Liver (tissue), 9 donors: ENCODE data around the gene GRB14. TPM values are rescaled to one million over a fixed set of nuclear protein-coding genes. Genes with fewer than 3 reads are reported as not detected.
A peak's percentile ranks its signal among the peaks of the same experiment; 100 is the strongest.

Experiments used
- DNase-seq: peaks from one replicate; pipeline ENCODE4 v3.0.0-alpha.2; 2017; ENCODE audit warnings: low spot score
- H3K27ac ChIP-seq, 2 donors: one replicate each; pipeline ENCODE4 v1.7.0; 2013; ENCODE audit warnings: inconsistent platforms in 2 of 2, low read length in 2 of 2, control low read depth in 1 of 2, low read depth in 1 of 2, mild to moderate bottlenecking in 1 of 2
- H3K27me3 ChIP-seq, 4 donors: one replicate each; pipeline versions ENCODE4 v1.6.1 to v1.7.0; 2013; ENCODE audit warnings: low read length in 3 of 4, inconsistent platforms in 1 of 4, mild to moderate bottlenecking in 1 of 4, moderate library complexity in 1 of 4; ENCODE audit not compliant: control insufficient read depth in 4 of 4, insufficient read depth in 4 of 4
- H3K36me3 ChIP-seq, 4 donors: one replicate each; pipeline versions ENCODE4 v1.6.1 to v1.7.0; 2013; ENCODE audit warnings: low read length in 3 of 4, mild to moderate bottlenecking in 3 of 4, low read depth in 1 of 4, moderate library complexity in 1 of 4; ENCODE audit not compliant: control insufficient read depth in 4 of 4, insufficient read depth in 3 of 4
- H3K4me1 ChIP-seq, 4 donors: one replicate each; pipeline versions ENCODE4 v1.6.1 to v1.7.0; 2013; ENCODE audit warnings: low read length in 3 of 4, mild to moderate bottlenecking in 3 of 4, moderate library complexity in 1 of 4; ENCODE audit not compliant: control insufficient read depth in 4 of 4, insufficient read depth in 4 of 4
- H3K4me3 ChIP-seq, 3 donors: one replicate each; pipeline versions ENCODE4 v1.6.1 to v1.7.0; 2013; ENCODE audit warnings: low read length in 3 of 3, control low read depth in 1 of 3, low read depth in 1 of 3, mild to moderate bottlenecking in 1 of 3
- H3K9ac ChIP-seq, 2 donors: one replicate each; pipeline ENCODE4 v1.7.0; 2013; ENCODE audit warnings: low read length in 2 of 2, mild to moderate bottlenecking in 2 of 2, moderate library complexity in 2 of 2, control low read depth in 1 of 2, low read depth in 1 of 2
- H3K9me3 ChIP-seq, 4 donors: one replicate each; pipeline versions ENCODE4 v1.6.1 to v1.7.0; 2013; ENCODE audit warnings: low read length in 3 of 4; ENCODE audit not compliant: control insufficient read depth in 4 of 4
- CTCF ChIP-seq: fragments of 150-350 bp; IDR thresholded peaks from 2 replicates; pipeline ENCODE4 v1.5.1; 2017; ENCODE audit warnings: improper control_type of control experiment, low read depth, low read length; ENCODE audit not compliant: missing input control
- EGR1 ChIP-seq, 2 donors: IDR thresholded peaks; 2 replicates each; pipeline ENCODE4 v1.6.1; 2016 to 2018; ENCODE audit warnings: antibody characterized with exemption in 2 of 2, low read depth in 2 of 2
- FOXA1 ChIP-seq: IDR thresholded peaks from 2 replicates; pipeline ENCODE4 v1.6.1; 2016; ENCODE audit warnings: antibody characterized with exemption
- FOXA2 ChIP-seq: IDR thresholded peaks from 2 replicates; pipeline ENCODE4 v1.6.1; 2016; ENCODE audit warnings: antibody characterized with exemption
- GABPA ChIP-seq, 2 donors: IDR thresholded peaks in 1 of 2; conservative IDR thresholded peaks in 1 of 2; 2 replicates each; pipeline ENCODE4 v1.6.1; 2016; ENCODE audit warnings: antibody characterized with exemption in 2 of 2, mild to moderate bottlenecking in 1 of 2, moderate library complexity in 1 of 2
- HNF4A ChIP-seq, 2 donors: conservative IDR thresholded peaks; 2 replicates each; pipeline ENCODE4 v1.6.1; 2016; ENCODE audit warnings: antibody characterized with exemption in 2 of 2, mild to moderate bottlenecking in 2 of 2
- HNF4G ChIP-seq: IDR thresholded peaks from 2 replicates; pipeline ENCODE4 v1.6.1; 2016; ENCODE audit warnings: antibody characterized with exemption
- JUND ChIP-seq, 2 donors: IDR thresholded peaks; 2 replicates each; pipeline ENCODE4 v1.6.1; 2016; ENCODE audit warnings: antibody characterized with exemption in 2 of 2
- MAX ChIP-seq: IDR thresholded peaks from 2 replicates; pipeline ENCODE4 v1.6.1; 2016; ENCODE audit warnings: antibody characterized with exemption
- NR2F2 ChIP-seq: IDR thresholded peaks from 2 replicates; pipeline ENCODE4 v1.6.1; 2016; ENCODE audit warnings: antibody characterized with exemption
- RAD21 ChIP-seq, 2 donors: IDR thresholded peaks; 2 replicates each; pipeline ENCODE4 v1.6.1; 2016; ENCODE audit warnings: antibody characterized with exemption in 2 of 2, mild to moderate bottlenecking in 2 of 2
- REST ChIP-seq: IDR thresholded peaks from 2 replicates; pipeline ENCODE4 v1.6.1; 2016; ENCODE audit warnings: antibody characterized with exemption, mild to moderate bottlenecking
- RXRA ChIP-seq, 2 donors: IDR thresholded peaks; 2 replicates each; pipeline ENCODE4 v1.6.1; 2017 to 2018; ENCODE audit warnings: antibody characterized with exemption in 2 of 2, mild to moderate bottlenecking in 1 of 2
- SP1 ChIP-seq: IDR thresholded peaks from 2 replicates; pipeline ENCODE4 v1.6.1; 2018; ENCODE audit warnings: antibody characterized with exemption, mild to moderate bottlenecking
- TAF1 ChIP-seq: conservative IDR thresholded peaks from 2 replicates; pipeline ENCODE4 v1.6.1; 2016; ENCODE audit warnings: antibody characterized with exemption, mild to moderate bottlenecking
- WGBS: extraction: QIAGEN DNeasy Blood & Tissue Kit; methylation state at CpG from one replicate; pipeline ENCODE4 v1.1.7; 2013; 5-methylcytosine and 5-hydroxymethylcytosine counted together
- polyA plus RNA-seq, 2 donors: library from polyadenylated mRNA; stranded (reverse) in 1 of 2; unstranded in 1 of 2; fragments of 200-250 nt in 1 of 2; fragments of >200 nt in 1 of 2; fragmentation: Nextera tagmentation in 1 of 2; extraction: Ambion mirVana in 1 of 2; gene quantifications; one replicate each; pipeline versions ENCODE4 v1.2.1 to v1.2.3, GENCODE V29; 2013 to 2015
- total RNA-seq, 2 donors: library from RNA; depleted of rRNA; stranded (reverse); fragments of >200 nt; gene quantifications; one replicate each; pipeline ENCODE4 v1.2.3, GENCODE V29; 2014
- TF ChIP-seq, protein P1 (sequence below): IDR thresholded peaks from 2 replicates; pipeline ENCODE4 v1.6.1; 2016; ENCODE audit warnings: antibody characterized with exemption
- donor health status: healthy.
- donor health status: healthy.
- donor health status: healthy.
- donor health status: healthy.
- donor health status: healthy.

Gene GRB14
- total and polyA plus RNA-seq, 4 donors = 1.0 to 119 (median 33.0) TPM

- DNase-seq = no peak
- WGBS = 11% methylated on average over 7 of the region's 7 CpGs
- Histone ChIP-seq H3K4me3 (peak overlapping the region; percentile 53 to 93 (median 69)), H3K9me3 (no peaks in the 10 kb centered on the region), H3K27me3 (no peaks in the 10 kb centered on the region), H3K4me1 (peaks cover 0 to 30% (median 18%) of the 10 kb centered on the region in 4 donors), H3K36me3 (peaks cover 0 to 3% (median 0%) of the 10 kb centered on the region in 4 donors), H3K9ac (peak overlapping the region in 1 of 2 donors; percentile 34), H3K27ac (peak overlapping the region in 1 of 2 donors; percentile 86)
- TF ChIP-seq CTCF = no peak
- TF ChIP-seq REST = no peak
- no peak for TF ChIP-seq HNF4A (conservative IDR thresholded peaks at IDR 0.05)
- TF ChIP-seq SP1 = no peak
- no peak for TF ChIP-seq EGR1 (IDR thresholded peaks at IDR 0.05; ENCODE audit: low read depth in 2 of 2)
- TF ChIP-seq NR2F2 = no peak
- TF ChIP-seq GABPA (IDR thresholded peaks at IDR 0.05 in 1 of 2, conservative IDR thresholded peaks at IDR 0.05 in 1 of 2) = no peak
- no peak for TF ChIP-seq MAX
- no peak for TF ChIP-seq FOXA1
- TF ChIP-seq HNF4G = no peak
- no peak for TF ChIP-seq FOXA2
- no peak for TF ChIP-seq TAF1
- TF ChIP-seq RXRA (IDR thresholded peaks at IDR 0.05) = no peak
- TF ChIP-seq JUND (IDR thresholded peaks at IDR 0.05) = no peak
- TF ChIP-seq, protein P1, sequence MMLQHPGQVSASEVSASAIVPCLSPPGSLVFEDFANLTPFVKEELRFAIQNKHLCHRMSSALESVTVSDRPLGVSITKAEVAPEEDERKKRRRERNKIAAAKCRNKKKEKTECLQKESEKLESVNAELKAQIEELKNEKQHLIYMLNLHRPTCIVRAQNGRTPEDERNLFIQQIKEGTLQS = no peak
- no peak for TF ChIP-seq RAD21 (IDR thresholded peaks at IDR 0.05)
These were observed 825 bp downstream of the GRB14 start for GRCh38 chr2:164620457-164620856.

DNA sequence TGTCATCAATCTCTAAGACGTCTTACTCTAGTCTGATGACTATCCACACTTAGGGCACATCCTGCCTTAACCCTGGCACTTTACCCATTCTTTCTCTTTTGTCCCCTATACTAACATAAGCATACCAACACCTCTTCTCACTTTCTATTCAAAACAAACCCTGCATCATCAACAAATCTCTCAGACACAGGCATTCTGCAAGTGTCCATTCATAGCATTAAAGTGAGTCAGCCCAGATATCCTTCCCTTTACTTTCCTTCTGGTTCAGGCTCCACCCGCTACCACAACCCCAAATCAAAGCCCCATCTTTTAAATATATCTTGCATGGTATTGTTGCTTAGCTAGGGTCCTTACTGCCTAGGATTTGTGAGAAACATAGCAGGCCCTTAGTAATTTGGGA is 3.8 kb downstream of the GRB14 start:
- Histone ChIP-seq H3K9ac (no peak overlapping the region), H3K4me3 (no peak overlapping the region), H3K27me3 (no peaks in the 10 kb centered on the region), H3K36me3 (peaks cover 0 to 3% (median 0%) of the 10 kb centered on the region in 4 donors), H3K4me1 (peaks cover 5 to 32% (median 20%) of the 10 kb centered on the region in 4 donors), H3K27ac (no peak overlapping the region), H3K9me3 (no peaks in the 10 kb centered on the region)
- DNase-seq = no peak
- TF ChIP-seq GABPA (IDR thresholded peaks at IDR 0.05 in 1 of 2, conservative IDR thresholded peaks at IDR 0.05 in 1 of 2) = no peak
- 89% methylated on average over 2 of the region's 2 CpGs for WGBS
